OCI-LY7 (cell line): Measurements from ENCODE around the gene THAP7.

Experiments
- CTCF ChIP-seq: fragments of 200-600 bp; sonication (generic); conservative IDR thresholded peaks from 2 replicates; pipeline ENCODE4 v1.5.1; 2014; ENCODE audit warnings: mild to moderate bottlenecking, antibody characterized with exemption, low read length, moderate library complexity, mixed read lengths
- EZH2phosphoT487 ChIP-seq: fragments of 200-600 bp; sonication (generic); IDR thresholded peaks from 2 replicates; pipeline ENCODE4 v1.6.1; 2018; ENCODE audit warnings: low read depth, borderline replicate concordance, mild to moderate bottlenecking, mixed run types, antibody characterized with exemption, low read length, moderate library complexity, mixed read lengths

GRCh38 chr22:20992056-20992442, 9.9 kb downstream of the THAP7 start:
- TF ChIP-seq CTCF (no peak), EZH2phosphoT487 (no peak)
